ENCODE measurements around the gene CASZ1. TPM values are rescaled to one million over a fixed set of nuclear protein-coding genes. Genes with fewer than 3 reads are reported as not detected.

The CASZ1 gene
- total RNA-seq, 3 donors from 2014 or later (not counting 1 experiment from before 2014, with no cell fraction given) = 55.9 to 83.0 (median 70.6) TPM

GRCh38 chr1:10751160-10751559, 45.3 kb downstream of the CASZ1 start:
- Mint-ChIP-seq H3K27me3 (ENCODE audit: low read depth in 2 of 2) (no peaks in the 10 kb centered on the region), H3K4me3 (no peak overlapping the region), H3K9me3 (no peaks in the 10 kb centered on the region), H3K27ac (no peak overlapping the region), H3K36me3 (no peaks in the 10 kb centered on the region), H3K4me1 (no peaks in the 10 kb centered on the region)
- H3K36me3 ChIP-seq (ENCODE audit: control insufficient read depth, insufficient read depth, low read length) = no peaks in the 10 kb centered on the region
- H3K9me3 ChIP-seq (ENCODE audit: control insufficient read depth, insufficient read depth, low read length) = no peaks in the 10 kb centered on the region
- H3K27me3 ChIP-seq (ENCODE audit: control insufficient read depth, insufficient read depth, low read length) = no peaks in the 10 kb centered on the region
- H3K4me3 ChIP-seq (ENCODE audit: low read length) = no peak overlapping the region
- intact Hi-C loops (cut with micrococcal nuclease) = no loop called here
- peaks cover 5% of the 10 kb centered on the region for H3K4me1 ChIP-seq (ENCODE audit: control insufficient read depth, insufficient read depth, low read length)
- TF ChIP-seq CTCF (IDR thresholded peaks at IDR 0.05) = no peak
- DNase-seq (no peak), ATAC-seq (no peak)
- WGBS (ENCODE audit: insufficient coverage) = 93% methylated on average over 3 of the region's 4 CpGs
- no peak overlapping the region for H3K27ac ChIP-seq (ENCODE audit: low read length)

GRCh38 chr1:10745886-10746455, 50.5 kb downstream of the CASZ1 start:
- H3K36me3 Mint-ChIP-seq = no peaks in the 10 kb centered on the region
- Histone ChIP-seq H3K9me3 (ENCODE audit: control insufficient read depth, insufficient read depth, low read length) (no peaks in the 10 kb centered on the region), H3K36me3 (ENCODE audit: control insufficient read depth, insufficient read depth, low read length) (no peaks in the 10 kb centered on the region), H3K4me1 (ENCODE audit: control insufficient read depth, insufficient read depth, low read length) (no peaks in the 10 kb centered on the region), H3K27ac (ENCODE audit: low read length) (no peak overlapping the region), H3K27me3 (ENCODE audit: control insufficient read depth, insufficient read depth, low read length) (no peaks in the 10 kb centered on the region), H3K4me3 (ENCODE audit: low read length) (no peak overlapping the region)
- DNase-seq (no peak), ATAC-seq (no peak)
- WGBS (ENCODE audit: insufficient coverage) = 87% methylated on average over 17 of the region's 18 CpGs
- intact Hi-C loops (cut with micrococcal nuclease) = no loop called here
- H3K27ac Mint-ChIP-seq = no peak overlapping the region
- TF ChIP-seq CTCF (IDR thresholded peaks at IDR 0.05) = no peak
- H3K4me3 Mint-ChIP-seq = no peak overlapping the region
- H3K9me3 Mint-ChIP-seq = no peaks in the 10 kb centered on the region
- peaks cover 0 to 2% of the 10 kb centered on the region in 2 donors for H3K27me3 Mint-ChIP-seq (ENCODE audit: low read depth in 2 of 2)
- H3K4me1 Mint-ChIP-seq = no peaks in the 10 kb centered on the region

GRCh38 chr1:10745383-10745782, 51.1 kb downstream of the CASZ1 start:
- Mint-ChIP-seq H3K4me1 (no peaks in the 10 kb centered on the region), H3K4me3 (no peak overlapping the region), H3K9me3 (no peaks in the 10 kb centered on the region), H3K27ac (no peak overlapping the region), H3K36me3 (no peaks in the 10 kb centered on the region), H3K27me3 (ENCODE audit: low read depth in 2 of 2) (peaks cover 0 to 2% of the 10 kb centered on the region in 2 donors)
- no peak for TF ChIP-seq CTCF (IDR thresholded peaks at IDR 0.05)
- DNase-seq = no peak
- Histone ChIP-seq H3K9me3 (ENCODE audit: control insufficient read depth, insufficient read depth, low read length) (no peaks in the 10 kb centered on the region), H3K27me3 (ENCODE audit: control insufficient read depth, insufficient read depth, low read length) (no peaks in the 10 kb centered on the region), H3K4me3 (ENCODE audit: low read length) (no peak overlapping the region), H3K27ac (ENCODE audit: low read length) (no peak overlapping the region), H3K4me1 (ENCODE audit: control insufficient read depth, insufficient read depth, low read length) (no peaks in the 10 kb centered on the region), H3K36me3 (ENCODE audit: control insufficient read depth, insufficient read depth, low read length) (no peaks in the 10 kb centered on the region)
- WGBS (ENCODE audit: insufficient coverage) = 79% methylated on average over 6 of the region's 6 CpGs
- ATAC-seq = no peak
- intact Hi-C loops (cut with micrococcal nuclease) = no loop called here

GRCh38 chr1:10744654-10745238, 51.7 kb downstream of the CASZ1 start:
- Mint-ChIP-seq H3K4me3 (no peak overlapping the region), H3K4me1 (no peaks in the 10 kb centered on the region), H3K27ac (no peak overlapping the region), H3K36me3 (no peaks in the 10 kb centered on the region), H3K9me3 (no peaks in the 10 kb centered on the region), H3K27me3 (ENCODE audit: low read depth in 2 of 2) (peaks cover 0 to 2% of the 10 kb centered on the region in 2 donors)
- H3K4me1 ChIP-seq (ENCODE audit: control insufficient read depth, insufficient read depth, low read length) = no peaks in the 10 kb centered on the region
- WGBS (ENCODE audit: insufficient coverage) = 83% methylated on average over 18 of the region's 18 CpGs
- H3K27me3 ChIP-seq (ENCODE audit: control insufficient read depth, insufficient read depth, low read length) = no peaks in the 10 kb centered on the region
- no peaks in the 10 kb centered on the region for H3K9me3 ChIP-seq (ENCODE audit: control insufficient read depth, insufficient read depth, low read length)
- ATAC-seq (no peak), DNase-seq (no peak)
- no peaks in the 10 kb centered on the region for H3K36me3 ChIP-seq (ENCODE audit: control insufficient read depth, insufficient read depth, low read length)
- intact Hi-C loops (cut with micrococcal nuclease) = no loop called here
- H3K4me3 ChIP-seq (ENCODE audit: low read length) = no peak overlapping the region
- no peak overlapping the region for H3K27ac ChIP-seq (ENCODE audit: low read length)
- no peak for TF ChIP-seq CTCF (IDR thresholded peaks at IDR 0.05)
